K562 (cell line): ENCODE data around the gene RIPOR1. TPM values are rescaled to one million over a fixed set of nuclear protein-coding genes. Genes with fewer than 3 reads are reported as not detected.

Source experiments
- ATAC-seq: fragments of 200-7000 bp; cut with Tn5 transposase; 3 replicates; pipeline ENCODE4 v1.9.1; 2020; ENCODE audit warnings: moderate library complexity
- Bru-seq: library from RNA; stranded (reverse); fragments of 400-500 nt; gene quantifications from one replicate; lab custom pipeline; 2021; lab: Mats Ljungman, UMichigan
- BruChase-seq, 2 experiments: library from RNA; stranded (reverse); fragments of 400-500 nt; gene quantifications; one replicate each; lab custom pipeline; 2021; lab: Mats Ljungman, UMichigan
- BruUV-seq: library from RNA; stranded (reverse); fragments of 400-500 nt; replicated peaks from 2 replicates; lab custom pipeline; 2021; lab: Mats Ljungman, UMichigan
- CTCF ChIA-PET: fragments of 300-600 bp; formaldehyde crosslinking; extraction: SDS; loops from one replicate; lab custom pipeline; 2021; ENCODE audit warnings: low intra/inter-chr PET ratio; lab: Yijun Ruan, JAX
- POLR2A ChIA-PET: fragments of 300-600, 350-650 bp; sonication (Branson Sonifier 250); formaldehyde crosslinking; extraction: SDS; loops from one replicate; lab custom pipeline; 2021; ENCODE audit warnings: antibody characterized with exemption, inconsistent platforms; lab: Yijun Ruan, JAX
- DNase-seq, 4 experiments: peaks; one replicate each; pipeline versions ENCODE4 v3.0.0 to v3.0.0-alpha.2; 2011 to 2018; ENCODE audit warnings: low spot score in 3 of 4, mixed read lengths in 3 of 4; ENCODE audit errors: extremely low read depth in 1 of 4
- FAIRE-seq: peaks from 2 replicates; lab custom pipeline; 2011; peaks lifted over from hg19 to GRCh38; lab: Jason Lieb, UNC
- H2AFZ ChIP-seq: 2 replicates; pipeline ENCODE4 v1.6.0; 2011; ENCODE audit warnings: low read depth, low read length, control low read depth, inconsistent platforms
- H3K27ac ChIP-seq: fragments of 200-600 bp; 3 replicates; pipeline ENCODE4 v1.8.0; 2011; ENCODE audit warnings: low read depth, mild to moderate bottlenecking, control low read depth, inconsistent platforms, low read length, moderate library complexity, mixed read lengths; ENCODE audit errors: extremely low read depth
- H3K27me3 ChIP-seq, 2 experiments: fragments of 300-600 bp in 1 of 2; 2 replicates in 1 of 2; 3 replicates in 1 of 2; pipeline versions ENCODE4 v1.6.0 to v1.8.0; 2011; ENCODE audit warnings: inconsistent platforms in 2 of 2, low read length in 2 of 2, mild to moderate bottlenecking in 1 of 2, mixed read lengths in 1 of 2, moderate library complexity in 1 of 2; ENCODE audit not compliant: control insufficient read depth in 2 of 2, insufficient read depth in 2 of 2
- H3K36me3 ChIP-seq: fragments of 300-600 bp; 3 replicates; pipeline ENCODE4 v1.8.0; 2011; ENCODE audit warnings: mild to moderate bottlenecking, low read length, inconsistent platforms; ENCODE audit not compliant: control insufficient read depth, insufficient read depth
- H3K4me1 ChIP-seq, 2 experiments: fragments of 200-600 bp in 1 of 2; replicated peaks in 1 of 2; 2 replicates in 1 of 2; 3 replicates in 1 of 2; pipeline versions ENCODE4 v1.5.1 to v1.8.0; 2011; ENCODE audit warnings: inconsistent platforms in 2 of 2, low read length in 2 of 2, mild to moderate bottlenecking in 1 of 2, mixed read lengths in 1 of 2, moderate library complexity in 1 of 2; ENCODE audit not compliant: control insufficient read depth in 2 of 2, insufficient read depth in 2 of 2
- H3K4me2 ChIP-seq: 2 replicates; pipeline ENCODE4 v1.6.1; 2011; ENCODE audit warnings: low read length, control low read depth, inconsistent platforms, mixed read lengths; ENCODE audit not compliant: insufficient read depth
- H3K4me3 ChIP-seq: fragments of 200-600 bp; sonication (generic), shearing (Covaris generic); 2 replicates; pipeline ENCODE4 v1.5.1; 2016; ENCODE audit warnings: control low read depth, inconsistent platforms
- H3K79me2 ChIP-seq: fragments of 200-600 bp; 3 replicates; pipeline ENCODE4 v1.8.0; 2011; ENCODE audit warnings: low read length, inconsistent platforms; ENCODE audit not compliant: control insufficient read depth, insufficient read depth
- H3K9ac ChIP-seq, 2 experiments: 2 replicates each; pipeline versions ENCODE4 v1.6.0 to v1.6.1; 2011; ENCODE audit warnings: low read depth in 2 of 2, low read length in 2 of 2, control low read depth in 1 of 2, inconsistent platforms in 1 of 2, mild to moderate bottlenecking in 1 of 2, mixed read lengths in 1 of 2; ENCODE audit not compliant: insufficient read depth in 1 of 2
- H3K9me1 ChIP-seq: one replicate; pipeline ENCODE4 v1.6.0; 2011; ENCODE audit warnings: inconsistent platforms, mild to moderate bottlenecking, low read length, moderate library complexity; ENCODE audit not compliant: control insufficient read depth, insufficient read depth
- H3K9me3 ChIP-seq: replicated peaks from 2 replicates; pipeline ENCODE4 v1.5.1; 2011; ENCODE audit warnings: low read depth, low read length, inconsistent platforms; ENCODE audit not compliant: control insufficient read depth, insufficient read depth
- H4K20me1 ChIP-seq: replicated peaks from 2 replicates; pipeline ENCODE4 v1.6.1; 2011; ENCODE audit warnings: low read length, inconsistent platforms, mixed read lengths; ENCODE audit not compliant: control insufficient read depth, insufficient read depth
- NCOA6 ChIP-seq: fragments of 450-650 bp; IDR thresholded peaks from 2 replicates; pipeline ENCODE4 v1.6.1; 2017; ENCODE audit warnings: mild to moderate bottlenecking
- RBM17 ChIP-seq: fragments of 200-400 bp; formaldehyde crosslinking; IDR thresholded peaks from 2 replicates; pipeline ENCODE4 v1.6.1; 2017; ENCODE audit warnings: low read depth, mild to moderate bottlenecking, low read length, borderline replicate concordance
- RFX1 ChIP-seq: fragments of 450-650 bp; IDR thresholded peaks from 2 replicates; pipeline ENCODE4 v1.6.1; 2016; ENCODE audit warnings: mild to moderate bottlenecking, moderate library complexity
- SUPT5H ChIP-seq: fragments of 450-650 bp; IDR thresholded peaks from 2 replicates; pipeline ENCODE4 v1.6.1; 2016
- ZNF140 ChIP-seq: fragments of 250-450 bp; sonication (Bioruptor Pico); IDR thresholded peaks from 2 replicates; pipeline ENCODE4 v1.8.0; 2021; ENCODE audit warnings: moderate library complexity, mild to moderate bottlenecking, inconsistent platforms
- ZNF274 ChIP-seq: IDR thresholded peaks from 2 replicates; pipeline ENCODE4 v1.6.1; 2011; ENCODE audit warnings: low read depth, mild to moderate bottlenecking, low read length, moderate library complexity, borderline replicate concordance
- ZNF551 ChIP-seq: fragments of 250-450 bp; sonication (Bioruptor Pico); IDR thresholded peaks from 2 replicates; pipeline ENCODE4 v1.5.0; 2021; ENCODE audit warnings: mild to moderate bottlenecking, moderate library complexity
- ZNF586 ChIP-seq: fragments of 450-650 bp; formaldehyde crosslinking; conservative IDR thresholded peaks from 2 replicates; pipeline ENCODE4 v1.4.0; 2020; ENCODE audit warnings: mild to moderate bottlenecking, moderate library complexity
- WGBS: fragments of 100-300 bp; shearing (Covaris generic); methylation state at CpG from one replicate; pipeline ENCODE4 v1.1.6; 2016; ENCODE audit warnings: low coverage, mixed read lengths; ENCODE audit not compliant: insufficient coverage; ENCODE audit errors: missing lambda C conversion rate; 5-methylcytosine and 5-hydroxymethylcytosine counted together
- in situ Hi-C: fragments of 300-500 bp; cut with MboI; formaldehyde crosslinking; loops from 4 replicates; pipeline ENCODE4 v1.15.0; 2018; ENCODE audit warnings: inconsistent platforms, mixed read lengths
- intact Hi-C: fragments of 100-400 bp; cut with micrococcal nuclease; formaldehyde crosslinking; loops from 2 replicates; pipeline ENCODE4 v1.14.2; 2022
- long read RNA-seq, 3 experiments: library from polyadenylated mRNA in 2 of 3; library from RNA in 1 of 3; unstranded in 2 of 3; stranded (forward) in 1 of 3; transcript quantifications; one replicate each; pipeline ENCODE4 v2.0.0, GENCODE V29; 2019 to 2022
- polyA minus RNA-seq, 3 experiments: library from RNA; depleted of rRNA, polyadenylated mRNA; stranded (reverse); fragments of >200 nt; gene quantifications; 2 replicates each; pipeline ENCODE4 v1.2.3, GENCODE V29; 2011
- polyA plus RNA-seq, 8 experiments: library from polyadenylated mRNA; depleted of rRNA in 4 of 8; stranded (reverse) in 5 of 8; unstranded in 3 of 8; fragments of >200 nt; fragmentation: Nextera tagmentation in 2 of 8; fragmentation: Illumina TruSeq in 1 of 8; extraction: Ambion mirVana in 2 of 8; extraction: Trizol in 1 of 8; gene quantifications; 2 replicates each; pipeline versions ENCODE4 v1.2.1 to v1.2.3, GENCODE V29; 2011 to 2014; ENCODE audit warnings: inconsistent platforms in 1 of 8, missing spikeins in 1 of 8
- total RNA-seq, 7 experiments: library from RNA; depleted of rRNA in 6 of 7; stranded (reverse); fragments of >200 nt in 6 of 7; fragmentation: Illumina TruSeq in 2 of 7; extraction: Trizol in 2 of 7; gene quantifications; 2 replicates each; pipeline versions ENCODE4 v1.2.1 to v1.2.3, GENCODE V29; 2011 to 2021; ENCODE audit warnings: low replicate concordance in 1 of 7
- TF ChIP-seq, protein P1 (sequence below): fragments of 250-450 bp; sonication (Bioruptor Pico); IDR thresholded peaks from 2 replicates; pipeline ENCODE4 v1.8.0; 2021; ENCODE audit warnings: mild to moderate bottlenecking, moderate library complexity

RIPOR1 gene, protein sequence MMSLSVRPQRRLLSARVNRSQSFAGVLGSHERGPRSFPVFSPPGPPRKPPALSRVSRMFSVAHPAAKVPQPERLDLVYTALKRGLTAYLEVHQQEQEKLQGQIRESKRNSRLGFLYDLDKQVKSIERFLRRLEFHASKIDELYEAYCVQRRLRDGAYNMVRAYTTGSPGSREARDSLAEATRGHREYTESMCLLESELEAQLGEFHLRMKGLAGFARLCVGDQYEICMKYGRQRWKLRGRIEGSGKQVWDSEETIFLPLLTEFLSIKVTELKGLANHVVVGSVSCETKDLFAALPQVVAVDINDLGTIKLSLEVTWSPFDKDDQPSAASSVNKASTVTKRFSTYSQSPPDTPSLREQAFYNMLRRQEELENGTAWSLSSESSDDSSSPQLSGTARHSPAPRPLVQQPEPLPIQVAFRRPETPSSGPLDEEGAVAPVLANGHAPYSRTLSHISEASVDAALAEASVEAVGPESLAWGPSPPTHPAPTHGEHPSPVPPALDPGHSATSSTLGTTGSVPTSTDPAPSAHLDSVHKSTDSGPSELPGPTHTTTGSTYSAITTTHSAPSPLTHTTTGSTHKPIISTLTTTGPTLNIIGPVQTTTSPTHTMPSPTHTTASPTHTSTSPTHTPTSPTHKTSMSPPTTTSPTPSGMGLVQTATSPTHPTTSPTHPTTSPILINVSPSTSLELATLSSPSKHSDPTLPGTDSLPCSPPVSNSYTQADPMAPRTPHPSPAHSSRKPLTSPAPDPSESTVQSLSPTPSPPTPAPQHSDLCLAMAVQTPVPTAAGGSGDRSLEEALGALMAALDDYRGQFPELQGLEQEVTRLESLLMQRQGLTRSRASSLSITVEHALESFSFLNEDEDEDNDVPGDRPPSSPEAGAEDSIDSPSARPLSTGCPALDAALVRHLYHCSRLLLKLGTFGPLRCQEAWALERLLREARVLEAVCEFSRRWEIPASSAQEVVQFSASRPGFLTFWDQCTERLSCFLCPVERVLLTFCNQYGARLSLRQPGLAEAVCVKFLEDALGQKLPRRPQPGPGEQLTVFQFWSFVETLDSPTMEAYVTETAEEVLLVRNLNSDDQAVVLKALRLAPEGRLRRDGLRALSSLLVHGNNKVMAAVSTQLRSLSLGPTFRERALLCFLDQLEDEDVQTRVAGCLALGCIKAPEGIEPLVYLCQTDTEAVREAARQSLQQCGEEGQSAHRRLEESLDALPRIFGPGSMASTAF
- total RNA-seq (2011; cell fraction: chromatin; rRNA removed; ENCODE audit: low replicate concordance), result 26.1 and 49.9 TPM in 2 replicates
- total RNA-seq (2011; cell fraction: nucleolus; rRNA removed), result 21.0 and 27.9 TPM in 2 replicates
- 23.4 and 27.7 TPM in 2 replicates for total RNA-seq (2011; cell fraction: nucleoplasm; rRNA removed)
- total RNA-seq (2014; rRNA removed) (3.5 and 7.9 TPM in 2 replicates), total RNA-seq (2014; rRNA removed; fragmentation: Illumina TruSeq; extraction: Trizol) (1.2 and 1.4 TPM in 2 replicates), total RNA-seq (2015; rRNA removed; fragmentation: Illumina TruSeq; extraction: Trizol) (3.0 and 3.1 TPM in 2 replicates), total RNA-seq (2021) (25.4 and 31.1 TPM in 2 replicates), polyA plus RNA-seq (2011; rRNA removed) (2.2 and 6.3 TPM in 2 replicates), polyA plus RNA-seq (2014; fragmentation: Illumina TruSeq; extraction: Trizol) (10.0 and 14.1 TPM in 2 replicates), polyA plus RNA-seq (2014; fragmentation: Nextera tagmentation; extraction: Ambion mirVana) (under 1 TPM; 0.36 to 0.37 TPM), polyA plus RNA-seq (2014; rRNA removed) (7.2 and 9.2 TPM in 2 replicates), polyA minus RNA-seq (2011; rRNA and poly(A)+ RNA removed) (4.9 and 6.9 TPM in 2 replicates), Bru-seq, nascent RNA (percentile 66 among the genes with signal in this experiment), BruChase-seq, experiment 1, labeled RNA remaining after a 2-hour chase (percentile 59 among the genes with signal in this experiment), BruChase-seq, experiment 2, labeled RNA remaining after a 6-hour chase (percentile 65 among the genes with signal in this experiment)
- polyA plus RNA-seq (2011; cell fraction: cytosol; rRNA removed), result 1.4 and 2.4 TPM in 2 replicates
- 19.6 and 20.6 TPM in 2 replicates for polyA plus RNA-seq (2011; cell fraction: nucleus; rRNA removed)
- 14.5 and 15.2 TPM in 2 replicates for polyA plus RNA-seq (2012)
- 8.8 and 31.9 TPM in 2 replicates for polyA minus RNA-seq (2011; cell fraction: cytosol; rRNA and poly(A)+ RNA removed)
- 7.0 and 19.2 TPM in 2 replicates for polyA minus RNA-seq (2011; cell fraction: nucleus; rRNA and poly(A)+ RNA removed)
- long read RNA-seq, experiment 1, partial matches to known transcripts, result 18 of 22 reads
- long read RNA-seq, experiment 1, other reads (novel, unspliced or antisense), result 4 of 22 reads
- long read RNA-seq, experiment 2, partial matches to known transcripts, result 12 of 22 reads
- long read RNA-seq, experiment 2, other reads (novel, unspliced or antisense), result 10 of 22 reads
- long read RNA-seq, experiment 3, full-length matches to known transcripts, result 1 of 4 reads
- long read RNA-seq, experiment 3, partial matches to known transcripts, result 3 of 4 reads
- long read RNA-seq, experiment 3, other reads (novel, unspliced or antisense), result 0 of 4 reads

DNA sequence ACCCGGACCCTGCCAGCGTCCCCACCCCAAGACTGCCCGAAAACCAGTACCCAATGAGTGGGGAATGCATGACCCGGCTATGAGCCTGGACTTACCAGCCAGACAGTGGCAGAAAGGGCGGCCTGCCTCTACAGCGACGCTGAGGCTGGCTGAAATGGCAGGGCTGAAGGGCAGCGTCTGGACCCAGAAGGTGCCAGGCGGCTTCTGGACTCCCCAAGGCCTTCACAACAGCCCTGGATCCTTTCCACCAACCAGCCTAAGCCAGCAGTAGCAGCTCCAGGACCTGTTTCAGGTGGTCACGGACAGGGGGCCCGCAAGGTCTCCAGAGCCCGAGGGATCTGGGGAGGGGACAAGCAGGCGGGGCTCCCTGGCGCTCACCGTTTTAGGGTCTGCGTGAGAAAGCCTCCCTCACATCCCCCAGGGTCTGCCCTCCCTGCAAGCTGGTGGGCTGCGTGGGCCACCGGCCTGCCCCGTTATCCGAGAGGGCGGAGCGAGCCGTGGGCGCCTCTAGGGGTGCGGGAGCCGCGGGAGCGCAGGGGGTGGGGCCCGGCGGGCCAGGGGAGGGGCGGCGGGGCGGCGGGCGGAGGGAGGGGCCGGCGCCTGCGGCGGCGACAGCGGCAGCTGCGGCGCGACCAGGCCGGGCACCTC, at the start of gene RIPOR1:
RIPOR1 (plus strand) TSS at position 608 of the 648 bp plus-strand sequence. CDS start 9,618 bp downstream, outside the sequence.
- peak within 1 kb of the TSS; percentile 62 to 92 for H3K9ac ChIP-seq
- FAIRE-seq (no peak), ATAC-seq (peak; percentile 82), DNase-seq (peak; percentile 65 to 98 (median 96))
- no peaks in the 10 kb centered on the region for H3K36me3 ChIP-seq
- H3K9me3 ChIP-seq, result no peaks in the 10 kb centered on the region
- H2AFZ ChIP-seq, result peak within 1 kb of the TSS; percentile 94
- intact Hi-C loops, result loop anchor here (10.0 kb wide), 1 partner anchor 406 kb away; the partner anchor contains the start of genes CTRL and PSMB10
- peak within 1 kb of the TSS; percentile 64 for H3K4me2 ChIP-seq
- H3K27me3 ChIP-seq, result no peaks in the 10 kb centered on the region
- no peaks in the 10 kb centered on the region; the same call in 1 of the 2 replicates for H4K20me1 ChIP-seq
- peaks cover 12% of the 10 kb centered on the region; the same call in 2 of the 3 replicates for H3K79me2 ChIP-seq
- in situ Hi-C loops, result loop anchor here (10.0 kb wide), 2 partner anchors 396 to 716 kb away; partner anchors contain the start of gene PLA2G15
- H3K9me1 ChIP-seq, result no peaks in the 10 kb centered on the region
- POLR2A ChIA-PET, result interaction anchor here (0.5 to 1.6 kb wide), 6 partner anchors 33 to 298 kb away, joined by 3 to 5 read pairs (median 3); partner anchors contain the start of gene ACD
- CTCF ChIA-PET, result no interaction called here
- 37% methylated on average over 21 of the region's 45 CpGs for WGBS
- peak within 1 kb of the TSS; percentile 61 for H3K4me3 ChIP-seq
- BruUV-seq, result no TSS peak
- H3K4me1 ChIP-seq, result peaks cover 33 to 63% of the 10 kb centered on the region in 2 experiments
- H3K27ac ChIP-seq, result peak within 1 kb of the TSS; percentile 77
- TF ChIP-seq SUPT5H (no peak), ZNF586 (CRISPR knock-in tag) (no peak), ZNF140 (CRISPR knock-in tag) (no peak), NCOA6 (no peak), ZNF551 (CRISPR knock-in tag) (no peak), ZNF274 (no peak), RFX1 (no peak), RBM17 (no peak)
- TF ChIP-seq, protein P1, sequence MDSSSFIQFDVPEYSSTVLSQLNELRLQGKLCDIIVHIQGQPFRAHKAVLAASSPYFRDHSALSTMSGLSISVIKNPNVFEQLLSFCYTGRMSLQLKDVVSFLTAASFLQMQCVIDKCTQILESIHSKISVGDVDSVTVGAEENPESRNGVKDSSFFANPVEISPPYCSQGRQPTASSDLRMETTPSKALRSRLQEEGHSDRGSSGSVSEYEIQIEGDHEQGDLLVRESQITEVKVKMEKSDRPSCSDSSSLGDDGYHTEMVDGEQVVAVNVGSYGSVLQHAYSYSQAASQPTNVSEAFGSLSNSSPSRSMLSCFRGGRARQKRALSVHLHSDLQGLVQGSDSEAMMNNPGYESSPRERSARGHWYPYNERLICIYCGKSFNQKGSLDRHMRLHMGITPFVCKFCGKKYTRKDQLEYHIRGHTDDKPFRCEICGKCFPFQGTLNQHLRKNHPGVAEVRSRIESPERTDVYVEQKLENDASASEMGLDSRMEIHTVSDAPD (CRISPR knock-in tag), result no peak
